ENCODE results near the gene CXCR6.

CXCR6 gene

DNA sequence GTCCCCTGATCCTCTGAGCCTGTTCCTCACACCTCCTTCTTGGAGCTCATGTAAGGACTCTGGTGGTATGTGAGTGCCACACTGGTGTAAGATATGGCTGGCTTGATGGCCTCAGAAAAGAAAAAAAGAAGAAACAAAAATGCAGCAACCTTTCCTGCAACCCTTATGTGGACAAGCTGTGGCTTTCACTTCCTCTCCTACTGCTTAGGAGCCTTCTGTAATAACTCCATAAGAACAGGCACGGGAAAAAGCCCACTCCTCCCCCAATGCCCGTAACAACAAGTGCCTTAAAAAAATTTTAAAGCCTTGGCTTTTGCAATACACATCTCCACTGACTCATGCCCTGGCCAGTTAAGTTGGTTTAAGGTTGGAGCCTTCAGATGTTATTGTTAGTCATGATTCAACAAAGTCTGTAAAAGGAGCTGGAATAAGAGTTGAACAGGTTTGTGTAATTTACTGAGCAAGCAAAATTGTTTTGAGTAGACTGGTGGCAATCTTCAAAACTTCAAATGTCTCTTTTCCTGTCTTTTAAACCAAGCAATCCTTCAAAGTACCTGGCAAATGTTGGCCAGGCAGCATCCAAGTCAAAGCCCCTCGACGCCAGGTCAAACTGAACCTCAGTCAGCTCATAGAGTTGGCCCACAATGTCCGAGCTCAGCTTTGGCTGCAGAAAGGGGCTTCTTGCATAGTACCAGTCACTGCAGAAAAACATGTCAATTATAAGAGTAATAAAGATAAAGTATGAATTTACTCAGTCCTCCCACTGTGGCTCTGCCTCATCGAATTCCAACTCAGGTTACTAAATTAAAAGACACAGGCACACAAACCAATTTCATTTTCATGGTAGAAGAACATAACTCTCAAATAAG, 29.5 kb downstream of the CXCR6 start:
- no peak for DNase-seq

DNA sequence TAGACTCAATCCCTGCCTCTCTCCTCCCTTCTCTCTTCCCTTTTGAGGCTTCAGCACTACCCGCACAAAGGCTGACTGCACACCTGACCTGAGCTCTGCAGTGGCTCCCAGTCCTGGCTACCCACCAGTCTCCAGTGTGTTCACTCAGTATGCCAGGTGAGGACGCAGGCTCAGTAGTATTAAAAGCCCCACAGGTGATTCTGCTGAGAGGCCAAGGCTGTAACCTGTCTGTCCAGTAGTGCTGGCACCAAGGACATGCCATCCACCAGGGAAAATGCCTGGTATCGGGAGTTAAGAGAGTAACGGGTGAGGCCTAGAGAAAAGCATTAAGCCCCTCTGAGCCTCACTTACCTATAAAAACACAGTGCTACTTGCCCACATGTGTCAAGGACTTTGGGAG, 31.4 kb downstream of the CXCR6 start:
- DNase-seq, result no peak

- DNase-seq, result no peak
Observed at GRCh38 chr3:45975686-45976085, 32.4 kb downstream of the CXCR6 start.

GRCh38 chr3:45976191-45977091, 33.2 kb downstream of the CXCR6 start:
- DNase-seq, result peak; percentile 31

DNA sequence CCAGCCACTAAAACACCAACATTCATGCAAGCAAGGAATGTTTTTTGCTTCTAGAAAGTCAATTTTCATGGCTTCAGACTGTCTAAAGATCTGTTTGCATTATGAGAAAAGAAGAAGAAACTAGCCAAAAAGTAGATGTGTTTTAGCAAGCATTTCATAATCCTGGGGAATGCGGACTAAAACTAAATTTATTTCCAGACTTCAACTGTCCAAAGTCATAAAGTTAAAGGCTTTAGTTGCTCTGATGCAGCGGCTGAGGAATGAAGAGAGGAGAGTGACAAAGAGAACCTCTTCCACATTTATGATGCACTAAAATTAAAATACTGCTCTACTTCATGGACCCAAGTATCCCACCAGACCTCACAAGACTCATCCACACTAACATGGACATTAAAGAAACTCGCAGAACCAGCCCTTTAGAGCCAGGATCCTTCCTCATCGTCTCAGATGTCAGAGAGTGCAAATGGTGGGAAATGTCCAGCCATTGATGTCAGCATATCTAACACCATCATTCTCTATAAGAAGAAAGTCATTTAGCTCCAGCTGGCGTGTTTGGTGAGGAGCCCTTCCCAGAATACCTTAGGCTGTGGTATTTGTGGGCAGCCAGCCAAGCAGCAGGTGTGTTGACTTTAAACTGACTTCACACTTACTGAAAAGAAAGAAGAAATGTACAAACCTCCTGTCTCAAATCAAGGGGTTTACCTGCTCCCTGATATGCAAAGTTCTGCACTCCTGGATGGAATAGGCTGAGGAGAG, 34.9 kb downstream of the CXCR6 start:
- DNase-seq, result peak; percentile 39

GRCh38 chr3:45979378-45979777, 36.1 kb downstream of the CXCR6 start:
- DNase-seq, result no peak

DNA sequence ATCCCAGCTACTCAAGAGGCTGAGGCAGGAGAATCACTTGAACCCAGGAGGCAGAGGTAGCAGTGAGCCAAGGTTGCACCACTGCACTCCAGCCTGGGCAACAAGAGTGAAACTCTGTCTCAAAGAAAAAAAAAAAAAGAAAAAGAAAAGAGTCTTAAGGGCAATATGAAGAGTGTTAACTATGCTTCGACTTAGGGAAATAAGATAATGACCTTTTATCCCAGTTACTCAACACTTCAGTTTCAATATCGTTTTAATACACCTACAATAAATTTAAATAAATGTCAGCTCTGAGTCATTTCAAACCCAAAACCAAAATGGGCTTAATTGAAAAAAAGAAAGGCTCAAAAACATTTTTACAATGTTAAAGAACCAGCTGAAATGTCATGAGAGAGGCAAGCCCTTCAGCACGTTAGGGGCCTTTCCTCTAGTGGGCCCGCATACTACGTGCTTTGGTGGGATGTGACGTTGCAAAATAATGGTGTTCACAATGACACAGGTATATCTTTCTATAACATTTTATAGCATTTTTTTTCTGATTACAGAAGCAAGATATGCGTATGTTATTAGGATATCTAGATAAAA, 37.1 kb downstream of the CXCR6 start:
- DNase-seq, result no peak

- DNase-seq, result no peak
Observed at GRCh38 chr3:45980819-45981218, 37.6 kb downstream of the CXCR6 start.

GRCh38 chr3:45981346-45982074, 38.2 kb downstream of the CXCR6 start:
- no peak for DNase-seq

DNA sequence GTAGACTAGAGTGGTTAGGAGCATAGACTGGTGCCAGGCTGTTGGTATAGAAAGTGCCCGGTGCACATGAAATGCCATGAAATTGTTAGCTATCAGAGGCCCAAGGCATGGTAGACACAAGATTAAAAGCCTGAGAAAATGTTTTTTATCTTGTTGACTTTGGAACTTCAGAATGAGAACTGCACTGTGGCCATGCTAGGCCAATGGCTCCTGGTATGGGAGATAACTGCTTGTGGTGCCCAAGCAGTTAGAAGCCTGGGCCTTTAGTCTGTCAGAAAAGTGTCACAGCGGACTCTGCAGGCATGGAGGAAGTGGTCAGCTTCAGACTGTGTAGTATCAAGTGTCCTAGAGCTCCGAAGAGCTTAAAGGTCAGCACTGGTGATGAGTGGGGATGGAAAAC, 40.5 kb downstream of the CXCR6 start:
- no peak for DNase-seq

DNA sequence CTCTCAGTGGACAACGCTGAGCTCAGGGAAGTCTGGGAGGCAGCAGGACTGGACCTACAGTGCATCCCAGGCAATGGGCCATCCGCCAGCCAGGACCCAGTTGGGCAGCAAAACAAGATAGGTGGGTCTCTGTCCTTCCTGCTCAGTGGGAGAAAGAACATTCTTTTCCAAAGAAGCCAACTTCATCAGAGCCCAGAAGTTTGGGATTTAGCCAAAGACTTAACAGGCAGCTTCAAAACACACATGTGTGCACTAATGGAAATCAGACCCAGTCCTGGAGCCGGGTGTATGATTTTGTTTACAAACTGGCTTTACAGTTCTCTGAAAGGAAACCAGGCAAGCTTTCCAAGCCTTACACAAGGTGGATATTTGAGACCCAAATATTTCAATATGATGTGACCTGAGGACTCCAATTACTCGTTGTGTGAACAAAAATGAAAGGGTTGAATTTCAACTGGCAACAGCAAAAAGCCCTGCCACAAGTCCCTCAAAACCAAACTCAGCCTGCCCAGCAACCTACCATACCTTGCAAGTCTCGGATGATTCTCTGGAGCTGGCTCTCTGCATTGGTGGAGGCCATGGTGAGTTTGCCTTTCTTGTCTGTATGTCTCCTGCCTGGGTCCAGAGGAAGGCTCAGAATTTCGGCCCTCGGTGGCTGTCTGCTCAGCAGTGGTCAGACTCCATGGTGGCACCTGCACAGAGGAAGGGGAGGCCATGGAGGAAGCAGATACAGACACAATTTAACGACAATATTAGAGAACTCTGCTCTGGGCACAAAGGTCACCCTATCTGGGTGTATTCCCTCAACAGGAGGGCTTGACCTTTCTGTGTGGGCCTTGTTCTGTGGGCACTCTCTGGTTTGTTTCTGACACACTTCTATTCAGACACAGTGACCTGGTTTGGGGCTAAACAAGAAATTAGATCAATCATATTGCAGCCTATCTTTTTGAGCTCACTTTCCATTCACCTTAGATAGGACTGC, 41.4 kb downstream of the CXCR6 start:
- no peak for DNase-seq

DNA sequence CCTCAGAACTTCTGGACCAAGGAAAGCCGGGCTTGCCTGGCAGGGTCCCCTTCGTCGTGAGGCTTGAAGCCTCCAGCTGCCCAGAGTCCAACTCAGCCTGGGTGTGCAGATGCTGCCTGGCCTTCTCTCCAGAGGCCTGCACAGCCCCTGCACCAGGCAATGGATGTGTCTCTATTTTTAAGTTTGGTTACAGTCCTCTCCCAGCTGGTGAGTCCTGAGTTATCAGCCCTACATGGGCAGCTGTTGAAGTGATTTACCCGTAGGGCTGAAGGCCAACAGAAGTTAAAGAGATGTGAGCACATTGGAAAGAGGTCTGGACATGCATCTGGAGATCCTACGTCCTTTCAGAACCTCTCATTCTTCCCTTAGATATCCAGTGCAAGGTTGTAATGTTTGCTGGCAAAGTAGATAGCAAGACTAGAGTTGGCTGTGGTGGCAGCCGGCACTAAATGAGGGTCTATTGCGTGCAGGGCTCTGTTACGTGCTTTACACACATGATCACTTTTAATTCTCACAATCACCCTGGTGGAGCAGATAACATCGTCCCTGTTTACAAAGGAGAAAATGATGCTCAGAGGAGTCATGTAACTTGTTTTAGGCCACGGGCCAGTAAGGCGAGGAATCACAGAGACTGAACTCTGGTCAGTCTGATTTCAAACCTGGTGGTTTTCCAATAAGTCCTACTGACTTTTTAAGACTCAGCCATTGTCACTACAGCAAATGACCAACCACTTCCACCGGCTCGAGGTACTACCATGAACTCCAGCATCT, 42.5 kb downstream of the CXCR6 start:
- no peak for DNase-seq

- no peak for DNase-seq
Observed at GRCh38 chr3:45986303-45986982, 43.2 kb downstream of the CXCR6 start.

GRCh38 chr3:45987368-45988291, 44.4 kb downstream of the CXCR6 start:
- no peak for DNase-seq

DNA sequence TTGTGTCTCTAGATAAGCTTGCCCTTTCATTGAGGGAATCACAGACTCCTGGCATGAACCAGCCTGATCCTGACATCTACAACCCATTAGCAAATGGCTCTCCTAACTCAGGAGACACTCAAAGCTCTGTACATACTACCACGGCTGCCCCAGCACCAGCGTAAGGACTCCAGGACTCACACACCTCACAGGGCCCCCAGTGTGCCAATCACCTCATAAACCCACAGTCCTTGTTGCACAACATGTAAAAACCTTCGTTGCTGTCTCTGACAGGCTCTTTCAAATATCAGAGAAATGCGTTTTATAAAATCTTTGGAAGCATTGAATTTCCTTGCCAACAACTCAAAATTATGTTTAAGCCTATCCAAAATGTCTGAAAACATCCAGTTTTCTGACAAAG, 45.1 kb downstream of the CXCR6 start:
- no peak for DNase-seq

DNA sequence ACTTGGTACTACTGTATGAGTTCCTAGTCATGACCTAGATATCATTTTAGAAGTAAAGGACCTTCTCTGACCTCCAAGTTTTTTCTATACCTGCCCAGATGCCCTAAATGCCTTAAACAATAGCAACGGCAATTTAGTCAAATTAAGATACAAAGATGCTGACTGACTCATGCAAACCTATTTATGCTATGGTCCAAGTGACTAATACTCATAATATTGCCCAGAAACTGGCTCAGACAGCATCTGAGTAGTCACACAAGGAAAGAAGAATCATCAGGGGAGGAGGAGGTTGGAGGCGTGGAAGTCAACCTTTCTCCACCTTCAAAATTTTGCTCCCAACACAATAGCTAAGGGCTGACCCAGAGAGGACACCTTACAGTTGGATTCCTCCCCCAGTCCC, 45.5 kb downstream of the CXCR6 start:
- DNase-seq, result no peak

- no peak for DNase-seq
Observed at GRCh38 chr3:45990181-45990580, 46.9 kb downstream of the CXCR6 start.

DNA sequence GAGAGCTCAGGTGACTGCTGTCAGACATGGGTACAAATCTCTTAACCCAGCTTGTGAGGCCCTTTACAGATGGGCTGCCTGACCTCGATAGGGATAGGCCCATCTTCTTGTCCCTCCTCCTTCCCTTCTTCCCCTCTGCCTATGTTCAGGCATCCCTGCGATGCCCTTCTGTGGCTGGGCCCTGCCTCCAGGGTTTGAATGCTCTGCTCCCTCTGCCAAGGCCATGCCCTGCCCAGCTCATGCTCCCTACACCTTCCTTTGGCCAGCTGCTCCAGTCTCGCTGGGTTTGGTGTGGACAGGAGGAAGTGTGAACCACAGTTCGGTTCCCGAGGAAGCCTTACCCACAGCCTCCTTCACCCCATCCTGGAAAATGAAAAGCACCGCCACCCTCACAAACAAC, 48.1 kb downstream of the CXCR6 start:
- DNase-seq, result no peak

Measured in activated CD4-positive, alpha-beta T cell treated with anti-CD3 and anti-CD28 coated beads, Interleukin-2, amount 50 U/mL, for 1 hour (primary cell).